K562 (cell line): ENCODE measurements around the gene FAM114A2. TPM values are rescaled to one million over a fixed set of nuclear protein-coding genes. Genes with fewer than 3 reads are reported as not detected.

Experiments used
- ATAC-seq: fragments of 200-7000 bp; cut with Tn5 transposase; 3 replicates; pipeline ENCODE4 v1.9.1; 2020; ENCODE audit warnings: moderate library complexity
- BruUV-seq: library from RNA; stranded (reverse); fragments of 400-500 nt; replicated peaks from 2 replicates; lab custom pipeline; 2021; lab: Mats Ljungman, UMichigan
- CTCF ChIA-PET: fragments of 300-600 bp; formaldehyde crosslinking; extraction: SDS; loops from one replicate; lab custom pipeline; 2021; ENCODE audit warnings: low intra/inter-chr PET ratio; lab: Yijun Ruan, JAX
- POLR2A ChIA-PET: fragments of 300-600, 350-650 bp; sonication (Branson Sonifier 250); formaldehyde crosslinking; extraction: SDS; loops from one replicate; lab custom pipeline; 2021; ENCODE audit warnings: antibody characterized with exemption, inconsistent platforms; lab: Yijun Ruan, JAX
- DNase-seq, 4 experiments: peaks; one replicate each; pipeline versions ENCODE4 v3.0.0 to v3.0.0-alpha.2; 2011 to 2018; ENCODE audit warnings: low spot score in 3 of 4, mixed read lengths in 3 of 4; ENCODE audit errors: extremely low read depth in 1 of 4
- FAIRE-seq: peaks from 2 replicates; lab custom pipeline; 2011; peaks lifted over from hg19 to GRCh38; lab: Jason Lieb, UNC
- H2AFZ ChIP-seq: 2 replicates; pipeline ENCODE4 v1.6.0; 2011; ENCODE audit warnings: low read depth, low read length, control low read depth, inconsistent platforms
- H3K27ac ChIP-seq: fragments of 200-600 bp; 3 replicates; pipeline ENCODE4 v1.8.0; 2011; ENCODE audit warnings: low read depth, mild to moderate bottlenecking, control low read depth, inconsistent platforms, low read length, moderate library complexity, mixed read lengths; ENCODE audit errors: extremely low read depth
- H3K27me3 ChIP-seq, 2 experiments: fragments of 300-600 bp in 1 of 2; 2 replicates in 1 of 2; 3 replicates in 1 of 2; pipeline versions ENCODE4 v1.6.0 to v1.8.0; 2011; ENCODE audit warnings: inconsistent platforms in 2 of 2, low read length in 2 of 2, mild to moderate bottlenecking in 1 of 2, mixed read lengths in 1 of 2, moderate library complexity in 1 of 2; ENCODE audit not compliant: control insufficient read depth in 2 of 2, insufficient read depth in 2 of 2
- H3K36me3 ChIP-seq: fragments of 300-600 bp; 3 replicates; pipeline ENCODE4 v1.8.0; 2011; ENCODE audit warnings: mild to moderate bottlenecking, low read length, inconsistent platforms; ENCODE audit not compliant: control insufficient read depth, insufficient read depth
- H3K4me1 ChIP-seq, 2 experiments: fragments of 200-600 bp in 1 of 2; replicated peaks in 1 of 2; 2 replicates in 1 of 2; 3 replicates in 1 of 2; pipeline versions ENCODE4 v1.5.1 to v1.8.0; 2011; ENCODE audit warnings: inconsistent platforms in 2 of 2, low read length in 2 of 2, mild to moderate bottlenecking in 1 of 2, mixed read lengths in 1 of 2, moderate library complexity in 1 of 2; ENCODE audit not compliant: control insufficient read depth in 2 of 2, insufficient read depth in 2 of 2
- H3K4me2 ChIP-seq: 2 replicates; pipeline ENCODE4 v1.6.1; 2011; ENCODE audit warnings: low read length, control low read depth, inconsistent platforms, mixed read lengths; ENCODE audit not compliant: insufficient read depth
- H3K4me3 ChIP-seq: fragments of 200-600 bp; sonication (generic), shearing (Covaris generic); 2 replicates; pipeline ENCODE4 v1.5.1; 2016; ENCODE audit warnings: control low read depth, inconsistent platforms
- H3K79me2 ChIP-seq: fragments of 200-600 bp; 3 replicates; pipeline ENCODE4 v1.8.0; 2011; ENCODE audit warnings: low read length, inconsistent platforms; ENCODE audit not compliant: control insufficient read depth, insufficient read depth
- H3K9ac ChIP-seq, 2 experiments: 2 replicates each; pipeline versions ENCODE4 v1.6.0 to v1.6.1; 2011; ENCODE audit warnings: low read depth in 2 of 2, low read length in 2 of 2, control low read depth in 1 of 2, inconsistent platforms in 1 of 2, mild to moderate bottlenecking in 1 of 2, mixed read lengths in 1 of 2; ENCODE audit not compliant: insufficient read depth in 1 of 2
- H3K9me1 ChIP-seq: one replicate; pipeline ENCODE4 v1.6.0; 2011; ENCODE audit warnings: inconsistent platforms, mild to moderate bottlenecking, low read length, moderate library complexity; ENCODE audit not compliant: control insufficient read depth, insufficient read depth
- H3K9me3 ChIP-seq: replicated peaks from 2 replicates; pipeline ENCODE4 v1.5.1; 2011; ENCODE audit warnings: low read depth, low read length, inconsistent platforms; ENCODE audit not compliant: control insufficient read depth, insufficient read depth
- H4K20me1 ChIP-seq: replicated peaks from 2 replicates; pipeline ENCODE4 v1.6.1; 2011; ENCODE audit warnings: low read length, inconsistent platforms, mixed read lengths; ENCODE audit not compliant: control insufficient read depth, insufficient read depth
- CREM ChIP-seq: IDR thresholded peaks from 2 replicates; pipeline ENCODE4 v1.6.1; 2014; ENCODE audit warnings: antibody characterized with exemption, low read depth
- NCOA1 ChIP-seq: fragments of 450-650 bp; IDR thresholded peaks from 2 replicates; pipeline ENCODE4 v1.6.1; 2016; ENCODE audit warnings: low read depth
- TSHZ1 ChIP-seq: fragments of 250-450 bp; sonication (Bioruptor Pico); IDR thresholded peaks from 2 replicates; pipeline ENCODE4 v1.4.0; 2020; ENCODE audit warnings: mild to moderate bottlenecking, moderate library complexity
- ZBTB40 ChIP-seq, 2 experiments: fragments of 450-650 bp in 1 of 2; sonication (generic) in 1 of 2; formaldehyde crosslinking in 1 of 2; IDR thresholded peaks; 2 replicates each; pipeline versions ENCODE4 v1.7.1 to v1.9.0; 2016 to 2022; ENCODE audit warnings: inconsistent platforms in 1 of 2, mild to moderate bottlenecking in 1 of 2, missing genetic modification reagents in 1 of 2
- ZNF655 ChIP-seq: fragments of 250-450 bp; sonication (Bioruptor Pico); IDR thresholded peaks from 2 replicates; pipeline ENCODE4 v1.5.0; 2021
- in situ Hi-C: fragments of 300-500 bp; cut with MboI; formaldehyde crosslinking; loops from 4 replicates; pipeline ENCODE4 v1.15.0; 2018; ENCODE audit warnings: inconsistent platforms, mixed read lengths
- intact Hi-C: fragments of 100-400 bp; cut with micrococcal nuclease; formaldehyde crosslinking; loops from 2 replicates; pipeline ENCODE4 v1.14.2; 2022
- polyA plus RNA-seq, 8 experiments: library from polyadenylated mRNA; depleted of rRNA in 4 of 8; stranded (reverse) in 5 of 8; unstranded in 3 of 8; fragments of >200 nt; fragmentation: Nextera tagmentation in 2 of 8; fragmentation: Illumina TruSeq in 1 of 8; extraction: Ambion mirVana in 2 of 8; extraction: Trizol in 1 of 8; gene quantifications; 2 replicates each; pipeline versions ENCODE4 v1.2.1 to v1.2.3, GENCODE V29; 2011 to 2014; ENCODE audit warnings: inconsistent platforms in 1 of 8, missing spikeins in 1 of 8
- total RNA-seq, 7 experiments: library from RNA; depleted of rRNA in 6 of 7; stranded (reverse); fragments of >200 nt in 6 of 7; fragmentation: Illumina TruSeq in 2 of 7; extraction: Trizol in 2 of 7; gene quantifications; 2 replicates each; pipeline versions ENCODE4 v1.2.1 to v1.2.3, GENCODE V29; 2011 to 2021; ENCODE audit warnings: low replicate concordance in 1 of 7

The FAM114A2 gene
- total and polyA plus RNA-seq, 9 of the 15 experiments (the other 6 are each of a cell fraction or from before 2014, with no cell fraction given) = 14.4 to 28.1 (median 21.2) TPM

GRCh38 chr5:153991168-153991567, 47.5 kb downstream of the FAM114A2 start:
- Histone ChIP-seq H3K27ac (no peak overlapping the region), H3K4me3 (no peak overlapping the region), H3K4me1 (peaks cover 0 to 12% of the 10 kb centered on the region in 2 experiments; a peak in 2 of 5 replicates), H3K79me2 (no peaks in the 10 kb centered on the region), H3K9ac (no peak overlapping the region), H3K9me1 (no peaks in the 10 kb centered on the region), H2AFZ (no peak overlapping the region), H3K36me3 (no peaks in the 10 kb centered on the region), H3K4me2 (no peak overlapping the region), H3K27me3 (no peaks in the 10 kb centered on the region), H4K20me1 (no peaks in the 10 kb centered on the region), H3K9me3 (no peaks in the 10 kb centered on the region)
- FAIRE-seq (no peak), ATAC-seq (no peak), DNase-seq (no peak)
- ChIA-PET POLR2A (interaction anchor here (0.6 to 1.1 kb wide), 2 partner anchors 12 to 47 kb away, joined by 3 read pairs; partner anchors contain the start of genes FAM114A2 and MFAP3), CTCF (no interaction called here)
- in situ Hi-C loops = no loop called here
- intact Hi-C loops = loop anchor here (5.0 kb wide), 1 partner anchor 61 kb away; no protein-coding TSS in a partner anchor
- BruUV-seq = no TSS peak
- TF ChIP-seq ZBTB40 (IDR thresholded peaks at IDR 0.05) = no peak
- no peak for TF ChIP-seq ZBTB40 (CRISPR knock-in tag; IDR thresholded peaks at IDR 0.05)
- TF ChIP-seq CREM = no peak
- TF ChIP-seq NCOA1 = no peak
- no peak for TF ChIP-seq TSHZ1
- no peak for TF ChIP-seq ZNF655 (CRISPR knock-in tag)
